MG63 (cell line): Measurements from ENCODE around the gene KDM2B. TPM values are rescaled to one million over a fixed set of nuclear protein-coding genes. Genes with fewer than 3 reads are reported as not detected.
A peak's percentile ranks its signal among the peaks of the same experiment; 100 is the strongest.

Experiments used
- DNase-seq: peaks from one replicate; pipeline ENCODE4 v3.0.0-alpha.2; 2020
- H3K27me3 ChIP-seq: fragments of 250-450 bp; sonication (Bioruptor Pico); 2 replicates; pipeline ENCODE4 v1.5.1; 2020; ENCODE audit warnings: mild to moderate bottlenecking, moderate library complexity
- H3K36me3 ChIP-seq: fragments of 250-450 bp; sonication (Bioruptor Pico); 2 replicates; pipeline ENCODE4 v1.5.1; 2020; ENCODE audit warnings: mild to moderate bottlenecking, moderate library complexity
- H3K4me3 ChIP-seq: fragments of 250-450 bp; sonication (Bioruptor Pico); 2 replicates; pipeline ENCODE4 v1.5.1; 2020; ENCODE audit warnings: mild to moderate bottlenecking, moderate library complexity
- H3K9me3 ChIP-seq: fragments of 250-450 bp; sonication (Bioruptor Pico); 2 replicates; pipeline ENCODE4 v1.5.1; 2020; ENCODE audit warnings: mild to moderate bottlenecking, moderate library complexity
- total RNA-seq: library from RNA; depleted of rRNA; stranded (reverse); fragments of >200 nt; shearing (Covaris generic); gene quantifications from 2 replicates; pipeline ENCODE4 v1.2.3, GENCODE V29; 2014; ENCODE audit warnings: low replicate concordance; rRNA removed

KDM2B gene
- total RNA-seq, result 18.1 and 30.1 TPM in 2 replicates

GRCh38 chr12:121580959-121581685 is at the start of gene KDM2B:
Gene KDM2B, minus strand, starts transcription at chr12:121581023. Its CDS starts 112 bp downstream, at chr12:121580911.
- Histone ChIP-seq H3K4me3 (peak within 1 kb of the TSS; percentile 55), H3K27me3 (no peaks in the 10 kb centered on the region), H3K36me3 (no peaks in the 10 kb centered on the region), H3K9me3 (no peaks in the 10 kb centered on the region)
- DNase-seq, result peak; percentile 58

GRCh38 chr12:121628536-121628935 is 47.7 kb upstream of the KDM2B start:
- H3K9me3 ChIP-seq, result no peaks in the 10 kb centered on the region
- DNase-seq, result no peak
- H3K36me3 ChIP-seq, result peaks cover 21% of the 10 kb centered on the region
- H3K4me3 ChIP-seq, result no peak overlapping the region
- no peaks in the 10 kb centered on the region for H3K27me3 ChIP-seq

DNA sequence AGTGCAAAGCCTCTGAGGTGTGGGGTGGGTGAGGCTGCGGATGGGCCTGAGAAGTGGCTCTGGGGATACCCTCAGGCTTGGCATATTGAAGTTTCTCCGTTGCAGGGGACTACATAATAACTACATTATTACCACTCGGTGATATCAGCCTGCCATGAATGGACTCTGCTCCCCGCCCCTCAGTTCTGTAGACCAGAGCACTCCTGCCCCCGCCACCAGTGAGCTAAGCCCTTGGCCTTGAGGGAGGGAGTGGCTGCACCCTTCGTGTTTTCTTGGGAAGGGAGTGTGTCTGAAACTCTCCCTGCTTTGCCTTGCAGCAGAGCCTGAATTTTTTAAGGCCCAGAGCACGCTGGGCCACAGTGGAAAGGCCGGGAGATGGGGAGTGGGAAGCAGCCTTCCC is 47.2 kb upstream of the KDM2B start:
- Histone ChIP-seq H3K36me3 (peaks cover 21% of the 10 kb centered on the region), H3K9me3 (no peaks in the 10 kb centered on the region), H3K27me3 (no peaks in the 10 kb centered on the region), H3K4me3 (peak overlapping the region; percentile 74)
- DNase-seq, result peak; percentile 22

DNA sequence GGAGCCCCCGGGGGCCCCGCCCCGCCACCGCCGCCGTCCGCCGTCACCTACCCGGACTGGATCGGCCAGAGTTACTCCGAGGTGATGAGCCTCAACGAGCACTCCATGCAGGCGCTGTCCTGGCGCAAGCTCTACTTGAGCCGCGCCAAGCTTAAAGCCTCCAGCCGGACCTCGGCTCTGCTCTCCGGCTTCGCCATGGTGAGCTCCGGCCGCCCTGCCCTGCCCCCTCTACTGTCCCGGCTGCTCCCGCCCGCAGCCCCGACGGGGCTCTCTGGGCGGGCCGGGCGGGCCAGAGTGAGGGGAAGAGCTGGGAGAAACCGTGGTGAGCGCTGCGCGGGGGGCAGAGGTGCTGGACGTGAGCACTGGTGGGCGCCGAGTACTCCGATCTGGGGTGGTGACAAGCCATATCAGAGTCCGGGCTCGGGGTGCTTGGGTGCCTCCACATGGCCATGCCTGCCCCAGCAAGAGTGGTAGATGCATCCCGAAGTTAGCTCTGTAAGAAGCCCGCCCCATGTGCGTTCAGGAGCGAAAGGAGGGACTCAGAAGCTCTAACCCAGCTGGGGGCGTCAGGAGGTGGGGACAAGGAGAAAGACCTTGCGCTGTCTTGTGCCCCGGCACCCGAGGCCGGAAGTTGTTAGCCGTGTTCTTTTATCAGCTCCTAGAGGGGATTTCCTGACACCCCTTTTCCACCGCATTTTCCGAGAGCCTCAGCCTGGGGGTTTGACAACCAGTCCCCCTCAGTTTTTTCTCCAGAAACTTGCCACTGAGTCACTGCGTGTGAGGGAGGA is 46.2 kb upstream of the KDM2B start:
- DNase-seq, result peak; percentile 64
- Histone ChIP-seq H3K27me3 (no peaks in the 10 kb centered on the region), H3K36me3 (peaks cover 21% of the 10 kb centered on the region), H3K9me3 (no peaks in the 10 kb centered on the region), H3K4me3 (peak overlapping the region; percentile 74)

- no peaks in the 10 kb centered on the region for H3K27me3 ChIP-seq
- peak; percentile 96 for DNase-seq
- H3K4me3 ChIP-seq, result peak within 1 kb of the TSS; percentile 74
- peaks cover 19% of the 10 kb centered on the region for H3K36me3 ChIP-seq
- no peaks in the 10 kb centered on the region for H3K9me3 ChIP-seq
Measured at GRCh38 chr12:121626087-121626852, 45.4 kb upstream of the KDM2B start, which contains the start of gene ORAI1. Gene ORAI1, plus strand, starts transcription at chr12:121626530.

DNA sequence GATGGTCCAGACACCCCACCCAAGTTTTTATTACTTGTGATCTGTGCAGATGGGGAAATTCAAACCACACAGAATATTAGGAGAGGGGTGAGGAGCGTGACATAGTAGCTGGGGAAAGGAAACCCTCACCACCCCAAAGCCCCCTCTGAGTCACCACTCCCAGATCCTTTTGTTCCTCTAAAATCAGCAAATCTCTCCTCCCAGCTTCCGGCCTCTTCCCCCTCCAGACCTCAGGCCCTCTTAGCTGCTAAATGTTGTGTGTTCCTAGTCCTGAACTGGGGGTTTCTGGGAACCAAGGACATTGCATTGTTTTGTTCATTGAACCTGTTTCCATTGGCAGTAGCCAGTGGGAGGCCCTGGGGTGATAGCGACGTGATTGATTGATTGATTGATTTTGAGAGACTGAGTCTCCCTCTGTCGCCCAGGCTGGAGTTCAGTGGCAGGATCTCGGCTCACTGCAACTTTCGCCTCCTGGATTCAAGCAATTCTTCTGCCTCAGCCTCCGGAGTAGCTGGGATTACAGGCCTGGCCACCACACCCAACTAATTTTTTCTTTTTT is 39.6 kb upstream of the KDM2B start:
- no peak for DNase-seq
- H3K27me3 ChIP-seq, result no peaks in the 10 kb centered on the region
- H3K36me3 ChIP-seq, result no peaks in the 10 kb centered on the region
- no peak overlapping the region for H3K4me3 ChIP-seq
- no peaks in the 10 kb centered on the region for H3K9me3 ChIP-seq

DNA sequence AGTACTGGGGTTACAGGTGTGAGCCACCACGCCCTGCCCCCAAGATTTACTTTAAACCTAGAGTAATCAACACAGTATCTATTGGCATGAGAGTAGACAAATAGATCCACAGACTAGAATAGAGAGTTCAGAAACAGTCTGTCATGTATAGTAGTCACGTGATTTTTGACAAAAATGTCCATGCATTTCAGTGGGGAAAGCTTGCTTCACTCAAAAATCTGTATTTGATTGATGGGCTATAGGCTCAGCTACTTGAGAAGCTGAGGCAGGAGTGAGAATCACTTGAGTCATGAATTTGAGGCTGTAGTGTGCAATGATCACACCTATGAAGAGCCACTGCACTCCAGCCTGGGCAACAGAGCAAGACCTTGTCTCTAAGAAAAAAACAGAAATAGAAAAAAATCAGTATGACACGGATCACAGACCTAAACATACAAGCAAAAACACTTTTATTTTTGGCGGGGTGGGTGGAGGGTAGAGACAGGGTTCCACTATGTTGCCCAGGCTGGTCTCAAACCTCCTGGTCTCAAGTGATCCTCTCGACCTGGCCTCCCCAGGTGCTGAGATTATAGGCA is 37.9 kb upstream of the KDM2B start:
- Histone ChIP-seq H3K36me3 (no peaks in the 10 kb centered on the region), H3K9me3 (no peaks in the 10 kb centered on the region), H3K4me3 (no peak overlapping the region), H3K27me3 (no peaks in the 10 kb centered on the region)
- no peak for DNase-seq

GRCh38 chr12:121614872-121615467 is 34.1 kb upstream of the KDM2B start:
- Histone ChIP-seq H3K27me3 (no peaks in the 10 kb centered on the region), H3K4me3 (no peak overlapping the region), H3K36me3 (no peaks in the 10 kb centered on the region), H3K9me3 (no peaks in the 10 kb centered on the region)
- no peak for DNase-seq

- Histone ChIP-seq H3K27me3 (no peaks in the 10 kb centered on the region), H3K4me3 (no peak overlapping the region), H3K36me3 (no peaks in the 10 kb centered on the region), H3K9me3 (no peaks in the 10 kb centered on the region)
- no peak for DNase-seq
Measured at GRCh38 chr12:121613462-121613861, 32.6 kb upstream of the KDM2B start.

GRCh38 chr12:121611306-121611705 is 30.5 kb upstream of the KDM2B start:
- Histone ChIP-seq H3K9me3 (no peaks in the 10 kb centered on the region), H3K36me3 (no peaks in the 10 kb centered on the region), H3K4me3 (no peak overlapping the region), H3K27me3 (no peaks in the 10 kb centered on the region)
- peak; percentile 10 for DNase-seq

DNA sequence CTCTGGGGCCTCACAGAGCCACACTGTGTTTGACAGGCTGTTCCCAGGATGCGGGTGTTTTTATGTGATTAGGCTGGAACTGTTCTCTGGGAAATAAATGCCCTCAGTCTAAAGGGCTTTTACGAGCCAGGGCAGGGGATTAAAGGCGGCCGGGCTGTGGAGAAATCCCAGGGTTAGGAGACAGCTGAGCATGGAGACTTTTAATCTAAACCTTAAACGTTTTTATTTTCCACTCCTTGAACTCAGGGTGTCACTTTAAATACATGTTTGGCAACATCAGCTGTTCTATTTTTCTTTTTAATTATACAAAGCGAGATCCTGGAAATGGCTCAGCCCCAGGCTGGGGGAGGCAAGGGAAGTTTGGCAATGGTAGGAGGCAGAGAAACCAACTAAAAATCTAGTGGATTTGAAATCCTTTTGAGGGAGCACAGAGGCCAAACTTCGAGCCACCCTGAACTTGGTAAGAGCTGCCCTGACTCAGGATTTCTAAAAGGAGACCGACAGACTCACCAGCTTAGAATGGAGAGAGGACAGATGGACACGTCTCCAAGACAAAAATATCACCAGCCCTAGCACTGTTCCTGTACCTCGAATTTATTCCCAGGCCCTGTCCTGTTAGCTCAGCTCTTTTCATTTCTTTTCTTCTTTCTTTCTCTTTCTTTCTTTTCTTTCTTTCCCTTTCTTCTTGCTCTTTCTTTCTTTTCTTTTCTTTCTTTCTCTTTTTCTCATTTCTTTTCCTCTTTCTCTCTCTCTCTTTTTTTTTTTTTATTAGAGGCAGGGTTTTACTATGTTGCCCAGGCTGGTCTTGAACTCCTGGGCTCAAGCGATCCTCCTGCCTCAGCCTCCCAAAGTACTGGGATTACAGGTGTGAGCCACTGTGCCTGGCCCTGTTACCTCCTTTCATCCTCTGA is 29.7 kb upstream of the KDM2B start:
- H3K36me3 ChIP-seq, result no peaks in the 10 kb centered on the region
- peak; percentile 17 for DNase-seq
- no peaks in the 10 kb centered on the region for H3K9me3 ChIP-seq
- H3K27me3 ChIP-seq, result no peaks in the 10 kb centered on the region
- no peak overlapping the region for H3K4me3 ChIP-seq

GRCh38 chr12:121608301-121608700 is 27.5 kb upstream of the KDM2B start:
- Histone ChIP-seq H3K36me3 (no peaks in the 10 kb centered on the region), H3K27me3 (no peaks in the 10 kb centered on the region), H3K9me3 (no peaks in the 10 kb centered on the region), H3K4me3 (no peak overlapping the region)
- DNase-seq, result no peak

DNA sequence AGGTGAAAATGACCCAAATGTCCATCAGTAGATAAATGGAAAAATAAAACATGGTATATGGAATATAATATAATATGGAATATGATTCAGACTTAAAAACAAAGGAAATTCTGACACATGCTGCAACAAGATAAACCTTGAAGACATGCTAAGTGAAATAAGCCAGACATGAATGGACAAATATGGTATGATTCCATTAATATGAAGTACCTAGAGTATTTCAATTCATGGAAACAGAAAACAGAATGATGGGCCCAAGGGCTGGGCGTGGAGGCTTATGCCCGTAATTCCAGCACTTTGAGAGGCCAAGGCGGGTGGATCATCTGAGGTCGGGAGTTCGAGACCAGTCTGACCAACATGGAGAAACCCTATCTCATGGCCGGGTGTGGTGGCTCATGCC is 22.8 kb upstream of the KDM2B start:
- DNase-seq, result no peak
- Histone ChIP-seq H3K36me3 (no peaks in the 10 kb centered on the region), H3K4me3 (no peak overlapping the region), H3K9me3 (no peaks in the 10 kb centered on the region), H3K27me3 (no peaks in the 10 kb centered on the region)

GRCh38 chr12:121602766-121603165 is 21.9 kb upstream of the KDM2B start:
- Histone ChIP-seq H3K4me3 (no peak overlapping the region), H3K27me3 (no peaks in the 10 kb centered on the region), H3K36me3 (no peaks in the 10 kb centered on the region), H3K9me3 (no peaks in the 10 kb centered on the region)
- no peak for DNase-seq

DNA sequence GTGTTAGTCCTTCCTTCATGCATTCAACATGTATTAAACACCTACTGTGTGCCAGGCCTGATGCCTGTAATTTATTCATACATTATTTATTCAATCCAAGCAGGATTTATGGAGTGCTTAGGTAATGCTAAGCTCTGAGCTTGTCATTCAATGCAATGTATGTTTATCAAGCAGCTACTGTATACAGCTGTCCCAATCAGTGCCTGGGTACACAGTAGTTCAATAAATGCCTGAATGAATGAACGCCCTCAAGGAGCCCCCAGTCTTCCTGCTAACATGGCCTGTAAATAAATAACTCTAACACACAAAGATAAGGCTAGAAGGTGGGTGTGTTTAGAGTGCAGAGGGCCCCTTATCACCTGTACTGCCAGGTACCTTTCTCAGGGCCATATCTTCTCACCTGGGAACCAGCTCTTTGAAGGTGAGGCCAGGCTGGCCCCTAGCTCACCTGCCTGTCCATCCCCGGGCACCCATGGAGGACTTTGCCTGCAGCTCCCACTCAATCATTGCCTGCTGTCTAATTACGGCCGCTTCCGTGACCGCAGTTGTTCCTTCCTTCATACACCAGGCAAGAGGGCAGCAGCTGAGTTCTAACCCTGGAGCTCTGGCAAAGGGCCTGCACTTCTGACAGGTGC is 20.0 kb upstream of the KDM2B start:
- Histone ChIP-seq H3K27me3 (no peaks in the 10 kb centered on the region), H3K4me3 (no peak overlapping the region), H3K36me3 (no peaks in the 10 kb centered on the region), H3K9me3 (no peaks in the 10 kb centered on the region)
- DNase-seq, result no peak
